ENCODE measurements around the gene OR51A7.
"Not testable (repeated sequence)": the region's sequence is repeated elsewhere in the genome, so short reads cannot be mapped to it uniquely, and the experiment has no call there.

GRCh38 chr11:4854286-4854685 lies 49.3 kb upstream of the OR51A7 start:
- TF ChIP-seq CEBPB (IDR thresholded peaks at IDR 0.05; ENCODE audit: low read depth); SRF (IDR thresholded peaks at IDR 0.05; ENCODE audit: low read depth); RAD21 (IDR thresholded peaks at IDR 0.05; ENCODE audit: low read depth); POLR2AphosphoS5 (IDR thresholded peaks at IDR 0.05; ENCODE audit: low read depth, low read length); EZH2phosphoT487 (IDR thresholded peaks at IDR 0.05; ENCODE audit: borderline replicate concordance): not testable (repeated sequence)
- TF ChIP-seq, protein P1, sequence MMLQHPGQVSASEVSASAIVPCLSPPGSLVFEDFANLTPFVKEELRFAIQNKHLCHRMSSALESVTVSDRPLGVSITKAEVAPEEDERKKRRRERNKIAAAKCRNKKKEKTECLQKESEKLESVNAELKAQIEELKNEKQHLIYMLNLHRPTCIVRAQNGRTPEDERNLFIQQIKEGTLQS (IDR thresholded peaks at IDR 0.05) = not testable (repeated sequence)
